GM12878 (cell line): ENCODE results near the gene HLA-DPB1. TPM values are rescaled to one million over a fixed set of nuclear protein-coding genes. Genes with fewer than 3 reads are reported as not detected.

Source experiments
- ATAC-seq: fragments of 200-7000 bp; cut with Tn5 transposase; 3 replicates; pipeline ENCODE4 v1.9.1; 2020; ENCODE audit warnings: mild to moderate bottlenecking, moderate library complexity
- BruUV-seq: library from RNA; stranded (reverse); fragments of 400-500 nt; replicated peaks from 2 replicates; lab custom pipeline; 2021; lab: Mats Ljungman, UMichigan
- CTCF ChIA-PET: fragments of 300-600 bp; sonication (Branson Sonifier 250); formaldehyde crosslinking; extraction: SDS; loops from one replicate; lab custom pipeline; 2021; ENCODE audit warnings: inconsistent platforms; lab: Yijun Ruan, JAX
- POLR2A ChIA-PET: fragments of 350-600 bp; formaldehyde crosslinking; extraction: SDS; loops from one replicate; lab custom pipeline; 2021; ENCODE audit warnings: inconsistent platforms; lab: Charles Lee
- RAD21 ChIA-PET: fragments of 300-600 bp; sonication (Branson Sonifier 250); formaldehyde crosslinking; loops from one replicate; lab custom pipeline; 2023; ENCODE audit warnings: antibody characterized with exemption; ENCODE audit not compliant: unreplicated experiment; lab: Charles Lee
- SMC1A ChIA-PET: fragments of 300-600 bp; sonication (Branson Sonifier 250); formaldehyde crosslinking; loops from one replicate; lab custom pipeline; 2023; ENCODE audit not compliant: unreplicated experiment, uncharacterized antibody; lab: Charles Lee
- DNase-seq: peaks from one replicate; pipeline ENCODE4 v3.0.0-alpha.2; 2011; ENCODE audit warnings: low read depth, low spot score
- FAIRE-seq: peaks from 3 replicates; lab custom pipeline; 2011; peaks lifted over from hg19 to GRCh38; lab: Jason Lieb, UNC
- H2AFZ ChIP-seq: 2 replicates; pipeline ENCODE4 v1.6.0; 2011; ENCODE audit warnings: low read depth, low read length, control low read depth; ENCODE audit not compliant: control insufficient read depth
- H3K27ac ChIP-seq: 2 replicates; pipeline ENCODE4 v1.5.1; 2011; ENCODE audit warnings: control low read depth; ENCODE audit not compliant: control insufficient read depth, insufficient read depth
- H3K27me3 ChIP-seq, 2 experiments: replicated peaks in 1 of 2; 2 replicates each; pipeline versions ENCODE4 v1.6.0 to v1.6.1; 2011; ENCODE audit warnings: low read length in 1 of 2; ENCODE audit not compliant: control insufficient read depth in 2 of 2, insufficient read depth in 2 of 2
- H3K36me3 ChIP-seq, 2 experiments: 2 replicates each; pipeline ENCODE4 v1.5.1; 2011; ENCODE audit warnings: low read length in 1 of 2; ENCODE audit not compliant: control insufficient read depth in 2 of 2, insufficient read depth in 2 of 2
- H3K4me1 ChIP-seq: 2 replicates; pipeline ENCODE4 v1.6.1; 2011; ENCODE audit warnings: mild to moderate bottlenecking, low read length, moderate library complexity, mixed read lengths; ENCODE audit not compliant: control insufficient read depth, insufficient read depth
- H3K4me2 ChIP-seq: 2 replicates; pipeline ENCODE4 v1.6.0; 2011; ENCODE audit warnings: control low read depth; ENCODE audit not compliant: control insufficient read depth, insufficient read depth
- H3K4me3 ChIP-seq: fragments of 200-600 bp; sonication (generic); 2 replicates; pipeline ENCODE4 v1.5.1; 2016
- H3K79me2 ChIP-seq: 2 replicates; pipeline ENCODE4 v1.6.0; 2011; ENCODE audit warnings: low read length; ENCODE audit not compliant: control insufficient read depth, insufficient read depth
- H3K9ac ChIP-seq: 2 replicates; pipeline ENCODE4 v1.8.0; 2011; ENCODE audit warnings: low read length, control low read depth, mixed read lengths; ENCODE audit not compliant: control insufficient read depth, insufficient read depth
- H3K9me3 ChIP-seq: replicated peaks from 3 replicates; pipeline ENCODE4 v1.5.1; 2011; ENCODE audit warnings: mild to moderate bottlenecking, low read length; ENCODE audit not compliant: control insufficient read depth, insufficient read depth
- H4K20me1 ChIP-seq: 2 replicates; pipeline ENCODE4 v1.6.0; 2011; ENCODE audit not compliant: control insufficient read depth, insufficient read depth
- CUX1 ChIP-seq: IDR thresholded peaks from 2 replicates; pipeline ENCODE4 v1.6.1; 2012; ENCODE audit warnings: improper control_type of control experiment, low read depth, low read length; ENCODE audit not compliant: insufficient replicate concordance
- E2F8 ChIP-seq: fragments of 450-650 bp; IDR thresholded peaks from 2 replicates; pipeline ENCODE4 v1.6.1; 2018; ENCODE audit warnings: mild to moderate bottlenecking, low read depth, moderate library complexity; ENCODE audit not compliant: partially characterized antibody
- ELK1 ChIP-seq: IDR thresholded peaks from 2 replicates; pipeline ENCODE4 v1.6.1; 2012; ENCODE audit warnings: low read depth, low read length, improper control_type of control experiment
- ESRRA ChIP-seq: IDR thresholded peaks from 2 replicates; pipeline ENCODE4 v1.6.1; 2012; ENCODE audit warnings: mild to moderate bottlenecking, low read length, improper control_type of control experiment
- HDAC2 ChIP-seq: fragments of 200-600 bp; sonication (generic); IDR thresholded peaks from 2 replicates; pipeline ENCODE4 v1.6.1; 2017
- HDAC6 ChIP-seq: fragments of 200-600 bp; sonication (generic); IDR thresholded peaks from one replicate; pipeline ENCODE4 v1.8.0; 2017; ENCODE audit warnings: antibody characterized with exemption; ENCODE audit not compliant: unreplicated experiment
- JUNB ChIP-seq: IDR thresholded peaks from 2 replicates; pipeline ENCODE4 v1.6.1; 2016; ENCODE audit warnings: antibody characterized with exemption, mild to moderate bottlenecking
- NFYB ChIP-seq: IDR thresholded peaks from 2 replicates; pipeline ENCODE4 v1.6.1; 2011; ENCODE audit warnings: low read depth, mild to moderate bottlenecking, low read length, improper control_type of control experiment, moderate library complexity; ENCODE audit not compliant: insufficient read depth
- NRF1 ChIP-seq: conservative IDR thresholded peaks from 2 replicates; pipeline ENCODE4 v1.6.1; 2011; ENCODE audit warnings: mild to moderate bottlenecking, low read depth, low read length, improper control_type of control experiment
- RCOR1 ChIP-seq: conservative IDR thresholded peaks from 2 replicates; pipeline ENCODE4 v1.6.1; 2012; ENCODE audit warnings: low read depth, low read length, improper control_type of control experiment
- SIX5 ChIP-seq: IDR thresholded peaks from 2 replicates; pipeline ENCODE4 v1.6.1; 2011; ENCODE audit warnings: mild to moderate bottlenecking, low read depth, low read length, moderate library complexity; ENCODE audit not compliant: severe bottlenecking
- SMARCA5 ChIP-seq: fragments of 450-650 bp; IDR thresholded peaks from 2 replicates; pipeline ENCODE4 v1.6.1; 2017; ENCODE audit warnings: mild to moderate bottlenecking
- TBL1XR1 ChIP-seq: IDR thresholded peaks from 2 replicates; pipeline ENCODE4 v1.6.1; 2012; ENCODE audit warnings: low read depth, low read length, improper control_type of control experiment
- WGBS: methylation state at CpG from one replicate; pipeline ENCODE4 v1.1.6; 2016; ENCODE audit warnings: low lambda C conversion rate; ENCODE audit not compliant: insufficient replicate concordance, insufficient coverage; ENCODE audit errors: missing lambda C conversion rate; 5-methylcytosine and 5-hydroxymethylcytosine counted together
- in situ Hi-C: fragments of 300-500 bp; cut with MboI; formaldehyde crosslinking; loops from 9 replicates; pipeline ENCODE4 v1.14.3; 2018; ENCODE audit warnings: mixed read lengths
- intact Hi-C: fragments of 100-400 bp; cut with micrococcal nuclease; formaldehyde crosslinking; loops from one replicate; pipeline ENCODE4 v1.14.2; 2022; ENCODE audit not compliant: unreplicated experiment
- polyA plus RNA-seq, 11 experiments: library from polyadenylated mRNA; depleted of rRNA in 4 of 11; unstranded in 6 of 11; stranded (reverse) in 5 of 11; fragments of >200 nt; fragmentation: Nextera tagmentation in 4 of 11; fragmentation: Illumina TruSeq in 1 of 11; extraction: Ambion mirVana in 4 of 11; extraction: Trizol in 1 of 11; gene quantifications; 1 replicate in 1 of 11; 2 replicates in 10 of 11; pipeline versions ENCODE4 v1.2.1 to v1.2.3, GENCODE V29; 2011 to 2016; ENCODE audit warnings: inconsistent platforms in 2 of 11, missing spikeins in 2 of 11, low read depth in 1 of 11
- total RNA-seq, 4 experiments: library from RNA; depleted of rRNA in 3 of 4; stranded (reverse); fragments of >200 nt in 3 of 4; fragmentation: Illumina TruSeq in 1 of 4; extraction: Trizol in 1 of 4; gene quantifications; 2 replicates each; pipeline versions ENCODE4 v1.2.1 to v1.2.3, GENCODE V29; 2013 to 2021

HLA-DPB1 gene
- total and polyA plus RNA-seq, 10 of the 15 experiments (the other 5 are each of a cell fraction or from before 2014, with no cell fraction given), result 101 to 675 (median 352) TPM

GRCh38 chr6:33029328-33030184, 46.2 kb upstream of the HLA-DPB1 start:
- no peaks in the 10 kb centered on the region for H3K36me3 ChIP-seq
- ChIA-PET CTCF (interaction anchor here (0.7 to 10.4 kb wide), 16 partner anchors 12 to 219 kb away, joined by 3 to 165 read pairs (median 4); partner anchors contain the start of genes HLA-DMA, HLA-DOA, HLA-DPA1 and HLA-DPB1), SMC1A (interaction anchor here (0.6 to 10.7 kb wide), 15 partner anchors 8 to 85 kb away, joined by 3 to 176 read pairs (median 5); partner anchors contain the start of genes HLA-DMA, HLA-DPA1 and HLA-DPB1), POLR2A (interaction anchor here (0.5 to 10.2 kb wide), 30 partner anchors 7 to 837 kb away, joined by 3 to 330 read pairs (median 6); partner anchors contain the start of genes BRD2, GPSM3, HLA-DMA and HLA-DMB), RAD21 (interaction anchor here (0.5 to 10.1 kb wide), 21 partner anchors 13 to 754 kb away, joined by 3 to 172 read pairs (median 6); partner anchors contain the start of genes BRD2, HLA-DMA, HLA-DPA1 and HLA-DPB1)
- H3K9ac ChIP-seq, result peak overlapping the region; percentile 93
- H3K27me3 ChIP-seq, result no peaks in the 10 kb centered on the region
- FAIRE-seq (peak; percentile 81), ATAC-seq (peak; percentile 89), DNase-seq (peak; percentile 94)
- H3K4me3 ChIP-seq, result peak overlapping the region; percentile 49
- H3K27ac ChIP-seq, result peak overlapping the region; percentile 100
- H3K4me2 ChIP-seq, result peak overlapping the region; percentile 99
- intact Hi-C loops (loop anchor here (2.0 kb wide), 1 partner anchor 59 kb away; no protein-coding TSS in a partner anchor), in situ Hi-C loops (no loop called here)
- TSS peak; percentile 96 for BruUV-seq
- H3K4me1 ChIP-seq, result peaks cover 36% of the 10 kb centered on the region
- peak overlapping the region; percentile 75 for H2AFZ ChIP-seq
- no peaks in the 10 kb centered on the region for H3K79me2 ChIP-seq
- no peaks in the 10 kb centered on the region for H4K20me1 ChIP-seq
- 1% methylated on average over 6 of the region's 6 CpGs for WGBS
- peaks cover 3% of the 10 kb centered on the region for H3K9me3 ChIP-seq
- TF ChIP-seq SIX5 (no peak), HDAC2 (no peak), CUX1 (no peak), RCOR1 (no peak), ELK1 (no peak), ESRRA (no peak), E2F8 (no peak), NRF1 (no peak), TBL1XR1 (peak; percentile 18; the same call in 1 of the 2 replicates), JUNB (peak; percentile 78), HDAC6 (peak; percentile 29), NFYB (peak; percentile 92), SMARCA5 (peak; percentile 75; the same call in 1 of the 2 replicates)
